GM21515 (cell line): ENCODE measurements around the gene HERPUD1.
"Not testable (repeated sequence)": the region's sequence is repeated elsewhere in the genome, so short reads cannot be mapped to it uniquely, and the experiment has no call there.

Source experiments
- ATAC-seq: cut with Tn5 transposase; IDR thresholded peaks from one replicate; pipeline ENCODE4 v1.9.1; 2021; ENCODE audit not compliant: unreplicated experiment

HERPUD1 gene

DNA sequence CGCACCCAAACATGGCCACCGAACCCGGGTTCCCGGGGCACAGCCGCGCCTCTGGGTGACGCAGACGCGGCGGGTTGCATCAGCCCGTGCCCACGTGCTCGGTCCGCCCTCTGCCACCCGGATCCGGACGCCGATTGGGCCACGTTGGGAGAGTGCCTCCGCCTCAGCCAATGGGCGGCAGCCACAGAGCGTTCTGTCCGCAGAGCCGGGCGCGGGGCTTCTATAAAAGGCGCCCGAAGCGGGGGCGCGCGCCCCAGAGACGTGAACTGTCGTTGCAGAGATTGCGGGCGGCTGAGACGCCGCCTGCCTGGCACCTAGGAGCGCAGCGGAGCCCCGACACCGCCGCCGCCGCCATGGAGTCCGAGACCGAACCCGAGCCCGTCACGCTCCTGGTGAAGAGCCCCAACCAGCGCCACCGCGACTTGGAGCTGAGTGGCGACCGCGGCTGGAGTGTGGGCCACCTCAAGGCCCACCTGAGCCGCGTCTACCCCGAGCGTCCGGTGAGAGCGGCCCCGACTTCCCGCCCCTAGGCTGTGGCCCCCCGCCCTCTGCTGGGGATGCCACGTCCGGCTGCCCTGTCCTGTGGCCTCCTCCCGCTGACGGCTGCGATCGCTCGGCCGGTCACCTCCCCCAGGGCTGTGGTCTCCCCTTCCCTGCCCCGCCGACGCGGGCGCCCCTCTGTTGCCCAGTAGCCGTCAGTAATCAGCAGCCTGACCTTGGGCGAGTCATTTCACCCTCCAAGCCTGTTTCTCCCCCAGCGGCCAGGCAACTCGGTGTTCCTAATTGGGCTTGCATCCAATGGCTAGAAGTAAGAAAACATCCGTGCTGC lies at the start of gene HERPUD1:
TSS of gene HERPUD1 (plus strand) at position 251 of the 829 bp plus-strand sequence. CDS start at position 354, 103 bp downstream.
- ATAC-seq = peak; percentile 85

- no peak for ATAC-seq
Measured at GRCh38 chr16:56883586-56883985, 48.4 kb upstream of the HERPUD1 start.

GRCh38 chr16:56884026-56884582 lies 47.8 kb upstream of the HERPUD1 start:
- ATAC-seq = no peak

DNA sequence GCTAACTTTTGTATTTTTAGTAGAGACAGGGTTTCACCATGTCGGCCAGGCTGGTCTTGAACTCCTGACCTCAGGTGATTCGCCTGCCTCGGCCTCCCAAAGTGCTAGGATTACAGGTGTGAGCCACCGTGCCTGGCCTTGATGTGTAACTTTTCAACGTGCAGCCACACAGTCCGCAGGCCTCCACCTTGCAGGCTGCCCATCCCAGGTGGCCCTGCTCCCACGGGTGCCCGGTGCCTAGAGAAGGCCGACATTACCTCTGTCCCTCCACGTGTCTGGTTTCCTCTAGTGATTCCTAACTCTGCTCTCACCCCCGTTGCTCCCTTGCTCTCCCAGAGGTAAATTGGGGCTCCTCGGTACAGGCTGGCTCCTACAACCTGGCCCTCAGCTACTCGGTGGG lies 47.0 kb upstream of the HERPUD1 start:
- ATAC-seq = not testable (repeated sequence)

GRCh38 chr16:56885446-56886162 lies 46.3 kb upstream of the HERPUD1 start:
- no peak for ATAC-seq

DNA sequence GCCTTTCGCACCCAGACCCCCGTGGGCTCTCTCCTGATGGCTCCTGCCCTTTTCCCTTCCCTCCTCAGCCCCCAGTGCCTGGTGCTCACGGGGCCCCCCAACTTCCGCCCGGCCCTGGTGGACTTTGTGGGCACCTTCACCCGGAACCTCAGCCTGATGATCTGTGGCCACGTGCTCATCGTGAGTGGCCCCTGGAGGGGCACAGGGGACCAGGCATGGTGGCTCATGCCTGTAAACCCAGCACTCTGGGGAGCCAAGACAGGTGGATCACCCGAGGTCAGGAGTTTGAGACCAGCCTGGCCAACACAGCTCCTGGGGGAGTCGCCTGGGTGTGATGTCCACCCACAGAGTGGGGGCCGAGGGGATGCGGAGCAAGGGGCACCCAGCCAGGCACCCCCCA lies 45.6 kb upstream of the HERPUD1 start:
- ATAC-seq = no peak

DNA sequence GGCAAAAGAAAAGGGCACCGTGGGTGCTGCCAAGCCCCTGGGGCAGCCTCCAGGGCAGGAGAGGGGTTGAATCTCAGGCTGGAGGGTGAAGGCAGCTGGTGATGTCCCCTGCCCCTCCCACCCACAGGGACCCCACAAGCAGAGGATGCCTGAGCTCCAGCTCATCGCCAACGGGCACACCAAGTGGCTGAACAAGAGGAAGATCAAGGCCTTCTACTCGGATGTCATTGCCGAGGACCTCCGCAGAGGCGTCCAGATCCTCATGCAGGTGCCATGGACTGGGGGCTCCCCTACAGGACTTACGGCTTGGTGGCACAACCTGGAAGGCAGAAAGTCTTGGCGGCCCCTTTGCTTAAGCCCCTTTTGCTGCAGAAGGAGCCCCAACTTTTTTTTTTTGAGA lies 45.1 kb upstream of the HERPUD1 start:
- ATAC-seq = no peak

GRCh38 chr16:56888806-56889205 lies 43.1 kb upstream of the HERPUD1 start:
- ATAC-seq = peak; percentile 62

GRCh38 chr16:56889206-56889605 lies 42.7 kb upstream of the HERPUD1 start:
- ATAC-seq = no peak

DNA sequence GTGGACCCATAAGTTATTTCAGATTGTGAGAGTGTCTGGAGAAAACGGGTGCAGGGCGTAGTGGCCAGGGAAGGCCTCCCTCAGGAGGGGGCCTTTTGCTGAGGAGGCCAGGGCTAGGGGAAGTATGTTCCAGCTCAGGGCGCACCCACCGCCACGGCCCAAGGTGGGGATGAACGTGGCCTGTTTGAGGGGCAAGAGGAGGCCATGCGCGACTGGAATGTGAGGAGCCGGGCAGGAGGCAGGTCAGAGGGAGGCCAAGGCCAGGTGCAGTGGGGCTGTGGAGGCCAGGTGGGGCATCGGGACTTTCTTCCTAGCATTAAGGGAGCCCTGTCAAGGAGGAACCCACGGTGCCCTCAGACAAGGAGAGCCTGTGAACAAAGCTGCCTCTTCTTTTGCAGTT lies 40.3 kb upstream of the HERPUD1 start:
- no peak for ATAC-seq

DNA sequence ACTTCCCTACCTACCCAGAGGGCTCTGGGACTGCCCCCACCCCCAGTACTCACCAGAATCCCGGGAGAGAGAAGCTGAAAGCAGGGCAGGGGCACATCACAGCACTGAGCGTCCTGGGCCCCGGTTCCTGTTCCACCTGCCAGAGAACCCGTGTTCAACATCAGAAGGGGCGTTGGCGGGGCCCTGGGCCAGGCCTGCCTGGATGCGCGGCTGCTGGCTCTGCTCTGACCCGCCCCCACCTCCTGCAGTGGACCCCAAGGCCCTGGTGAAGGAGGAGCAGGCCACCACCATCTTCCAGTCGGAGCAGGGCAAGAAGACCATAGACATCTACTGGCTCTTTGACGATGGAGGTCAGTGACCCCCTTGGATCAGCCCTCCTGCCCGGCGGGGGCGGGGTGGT lies 39.2 kb upstream of the HERPUD1 start:
- ATAC-seq = no peak

DNA sequence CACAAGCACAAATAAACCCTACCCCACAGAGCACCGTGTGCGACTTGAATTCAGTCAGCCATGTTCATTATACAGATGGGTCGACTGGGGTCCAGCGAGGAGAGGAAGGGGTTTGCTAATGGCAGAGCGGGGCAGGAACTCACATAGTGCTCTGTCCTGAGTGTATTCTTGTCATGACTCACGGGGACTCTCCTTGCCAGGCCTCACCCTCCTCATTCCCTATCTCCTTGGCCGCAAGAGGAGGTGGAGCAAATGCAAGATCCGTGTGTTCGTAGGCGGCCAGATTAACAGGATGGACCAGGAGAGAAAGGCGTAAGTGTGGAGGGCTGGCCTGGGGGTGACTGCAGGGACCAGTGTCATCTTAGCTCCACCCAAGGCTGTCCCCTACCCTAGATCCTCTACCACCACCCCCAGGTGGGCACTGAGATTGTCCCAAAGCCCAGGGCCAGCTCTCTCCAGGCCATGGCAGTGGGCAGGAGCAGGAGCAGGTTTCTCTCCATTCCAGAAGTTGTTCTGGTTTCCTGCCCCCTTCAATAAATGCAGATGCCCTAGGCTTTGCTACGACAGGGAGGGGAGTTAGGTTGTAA lies 37.5 kb upstream of the HERPUD1 start:
- no peak for ATAC-seq

DNA sequence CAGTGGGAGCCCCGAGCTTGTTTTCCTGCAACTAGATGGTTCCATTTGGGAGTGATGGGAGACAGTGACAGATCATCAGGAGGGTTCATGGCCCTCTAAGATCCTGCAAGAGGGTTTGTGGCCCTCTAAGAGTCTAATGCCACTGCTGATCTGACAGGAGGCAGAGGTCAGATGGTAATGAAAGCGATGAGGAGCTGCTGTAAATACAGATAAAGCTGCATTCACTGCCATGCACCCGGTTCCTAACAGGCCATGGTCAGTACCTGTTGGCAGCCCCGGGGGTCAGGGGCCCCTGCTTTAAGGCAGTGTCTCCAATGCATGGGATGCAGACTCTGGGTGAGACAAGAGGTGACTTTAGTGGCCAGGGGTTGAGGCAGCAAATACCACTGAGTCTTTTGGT lies 36.1 kb upstream of the HERPUD1 start:
- no peak for ATAC-seq

- no peak for ATAC-seq
Measured at GRCh38 chr16:56896244-56896643, 35.7 kb upstream of the HERPUD1 start.

- ATAC-seq = no peak
Measured at GRCh38 chr16:56897026-56897799, 34.7 kb upstream of the HERPUD1 start.

GRCh38 chr16:56898847-56899246 lies 33.1 kb upstream of the HERPUD1 start:
- ATAC-seq = no peak

GRCh38 chr16:56903866-56904265 lies 28.1 kb upstream of the HERPUD1 start:
- ATAC-seq = no peak

- no peak for ATAC-seq
Measured at GRCh38 chr16:56907401-56907800, 24.5 kb upstream of the HERPUD1 start.

GRCh38 chr16:56909527-56909979 lies 22.4 kb upstream of the HERPUD1 start:
- no peak for ATAC-seq

DNA sequence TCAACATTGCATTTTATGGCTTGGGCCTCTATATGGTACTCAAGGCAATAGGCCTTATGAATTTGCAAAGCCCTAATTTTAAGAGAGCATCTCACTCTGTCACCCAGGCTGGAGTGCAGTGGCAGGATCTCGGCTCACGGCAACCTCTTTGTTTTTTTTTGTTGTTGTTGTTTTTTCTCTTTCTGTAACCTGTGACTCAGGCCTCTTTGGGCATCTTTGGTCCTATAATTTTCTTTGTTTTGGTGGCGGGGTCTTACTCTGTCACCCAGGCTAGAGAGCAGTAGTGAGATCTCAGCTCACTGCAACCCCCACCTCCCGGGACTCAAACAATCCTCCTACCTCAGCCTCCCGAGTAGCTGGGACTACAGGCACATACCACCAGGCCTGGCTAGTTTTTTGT lies 21.8 kb upstream of the HERPUD1 start:
- no peak for ATAC-seq
